H9 (cell line): ENCODE measurements around the gene ATP6AP1. TPM values are rescaled to one million over a fixed set of nuclear protein-coding genes. Genes with fewer than 3 reads are reported as not detected.

Source experiments
- DNase-seq: peaks from one replicate; pipeline ENCODE4 v3.0.0-alpha.2; 2017
- H2AFZ ChIP-seq: one replicate; pipeline ENCODE4 v1.6.1; 2013; ENCODE audit warnings: mild to moderate bottlenecking, low read length, control low read depth, moderate library complexity
- H2AK5ac ChIP-seq: 2 replicates; pipeline ENCODE4 v1.6.1; 2013; ENCODE audit warnings: low read length, control low read depth, mixed read lengths; ENCODE audit not compliant: insufficient read length
- H2BK120ac ChIP-seq: one replicate; pipeline ENCODE4 v1.6.1; 2013; ENCODE audit warnings: low read depth, mild to moderate bottlenecking, low read length, control low read depth, inconsistent platforms; ENCODE audit not compliant: poor library complexity, severe bottlenecking
- H2BK12ac ChIP-seq: 2 replicates; pipeline ENCODE4 v1.6.1; 2013; ENCODE audit warnings: low read length, control low read depth, mixed read lengths, low read depth; ENCODE audit not compliant: insufficient read length
- H2BK15ac ChIP-seq: 2 replicates; pipeline ENCODE4 v1.6.1; 2013; ENCODE audit warnings: low read depth, low read length, control low read depth
- H2BK20ac ChIP-seq: one replicate; pipeline ENCODE4 v1.6.1; 2013; ENCODE audit warnings: low read depth, mild to moderate bottlenecking, low read length, control low read depth, inconsistent platforms; ENCODE audit not compliant: poor library complexity, severe bottlenecking
- H2BK5ac ChIP-seq: 2 replicates; pipeline ENCODE4 v1.6.1; 2013; ENCODE audit warnings: low read length, control low read depth, mixed read lengths; ENCODE audit not compliant: insufficient read length
- H3K14ac ChIP-seq: 2 replicates; pipeline ENCODE4 v1.6.1; 2013; ENCODE audit warnings: low read length, control low read depth; ENCODE audit not compliant: insufficient read depth
- H3K18ac ChIP-seq: 2 replicates; pipeline ENCODE4 v1.6.1; 2013; ENCODE audit warnings: low read depth, mild to moderate bottlenecking, mixed read lengths, low read length, control low read depth; ENCODE audit not compliant: insufficient read length
- H3K23ac ChIP-seq: 2 replicates; pipeline ENCODE4 v1.6.1; 2013; ENCODE audit warnings: low read length, control low read depth, mixed read lengths, low read depth; ENCODE audit not compliant: insufficient read length
- H3K23me2 ChIP-seq: 2 replicates; pipeline ENCODE4 v1.6.1; 2013; ENCODE audit warnings: low read depth, mild to moderate bottlenecking, mixed read lengths, low read length, control low read depth; ENCODE audit not compliant: insufficient read length, poor library complexity, severe bottlenecking
- H3K27ac ChIP-seq: 2 replicates; pipeline ENCODE4 v1.5.1; 2013; ENCODE audit warnings: low read length, control low read depth, mixed read lengths, low read depth; ENCODE audit not compliant: insufficient read length
- H3K27me3 ChIP-seq: 2 replicates; pipeline ENCODE4 v1.6.1; 2013; ENCODE audit warnings: low read length, control low read depth, inconsistent platforms; ENCODE audit not compliant: insufficient read depth
- H3K4ac ChIP-seq: 2 replicates; pipeline ENCODE4 v1.6.1; 2013; ENCODE audit warnings: low read depth, mild to moderate bottlenecking, control low read depth, inconsistent platforms, low read length, moderate library complexity
- H3K4me1 ChIP-seq: 2 replicates; pipeline ENCODE4 v1.6.1; 2013; ENCODE audit warnings: low read length, control low read depth, inconsistent platforms; ENCODE audit not compliant: insufficient read depth
- H3K4me2 ChIP-seq: 2 replicates; pipeline ENCODE4 v1.6.1; 2013; ENCODE audit warnings: low read length, control low read depth, mixed read lengths; ENCODE audit not compliant: insufficient read length, insufficient read depth
- H3K56ac ChIP-seq: 2 replicates; pipeline ENCODE4 v1.6.1; 2013; ENCODE audit warnings: low read depth, mild to moderate bottlenecking, mixed read lengths, low read length, control low read depth; ENCODE audit not compliant: insufficient read length
- H3K79me1 ChIP-seq: 2 replicates; pipeline ENCODE4 v1.6.1; 2013; ENCODE audit warnings: low read depth, mild to moderate bottlenecking, moderate library complexity, low read length, control low read depth, inconsistent platforms; ENCODE audit not compliant: insufficient read depth, poor library complexity, severe bottlenecking
- H3K79me2 ChIP-seq: 2 replicates; pipeline ENCODE4 v1.6.1; 2013; ENCODE audit warnings: low read length, control low read depth, inconsistent platforms; ENCODE audit not compliant: insufficient read depth
- H3K9ac ChIP-seq: 2 replicates; pipeline ENCODE4 v1.6.1; 2013; ENCODE audit warnings: low read length, control low read depth, mixed read lengths; ENCODE audit not compliant: insufficient read length; ENCODE audit errors: extremely low read depth
- H3K9me3 ChIP-seq: one replicate; pipeline ENCODE4 v1.6.1; 2013; ENCODE audit warnings: low read depth, low read length, inconsistent platforms; ENCODE audit not compliant: control insufficient read depth
- H3T11ph ChIP-seq: one replicate; pipeline ENCODE4 v1.6.1; 2013; ENCODE audit warnings: mild to moderate bottlenecking, low read length, control low read depth, inconsistent platforms
- H4K20me1 ChIP-seq: one replicate; pipeline ENCODE4 v1.6.1; 2013; ENCODE audit not compliant: control insufficient read depth, insufficient read length, insufficient read depth
- H4K5ac ChIP-seq: 2 replicates; pipeline ENCODE4 v1.6.1; 2013; ENCODE audit warnings: low read depth, mild to moderate bottlenecking, mixed read lengths, low read length, control low read depth; ENCODE audit not compliant: insufficient read length
- H4K8ac ChIP-seq: replicated peaks from 2 replicates; pipeline ENCODE4 v1.6.1; 2013; ENCODE audit warnings: low read length, control low read depth, mixed read lengths, low read depth; ENCODE audit not compliant: insufficient read length
- H4K91ac ChIP-seq: 2 replicates; pipeline ENCODE4 v1.6.1; 2013; ENCODE audit warnings: low read depth, mild to moderate bottlenecking, moderate library complexity, mixed read lengths, low read length, control low read depth; ENCODE audit not compliant: insufficient read length
- H3K27ac Mint-ChIP-seq, 3 experiments: 2 replicates in 2 of 3; 3 replicates in 1 of 3; pipeline ENCODE4 v1.8.0; 2020 to 2021; ENCODE audit warnings: mixed read lengths in 3 of 3, mild to moderate bottlenecking in 1 of 3, moderate library complexity in 1 of 3
- H3K27me3 Mint-ChIP-seq: 2 replicates; pipeline ENCODE4 v1.8.0; 2021; ENCODE audit warnings: low read depth, mild to moderate bottlenecking, moderate library complexity, mixed read lengths
- H3K36me3 Mint-ChIP-seq, 3 experiments: 2 replicates in 2 of 3; 3 replicates in 1 of 3; pipeline ENCODE4 v1.8.0; 2020 to 2021; ENCODE audit warnings: low read depth in 3 of 3, mixed read lengths in 3 of 3; ENCODE audit not compliant: insufficient read depth in 1 of 3
- H3K4me1 Mint-ChIP-seq, 2 experiments: 2 replicates each; pipeline ENCODE4 v1.8.0; 2020; ENCODE audit warnings: mixed read lengths in 2 of 2
- H3K4me3 Mint-ChIP-seq, 2 experiments: 2 replicates in 1 of 2; 3 replicates in 1 of 2; pipeline ENCODE4 v1.8.0; 2020 to 2021; ENCODE audit warnings: mild to moderate bottlenecking in 2 of 2, mixed read lengths in 2 of 2, moderate library complexity in 1 of 2
- H3K9me3 Mint-ChIP-seq, 2 experiments: 2 replicates in 1 of 2; 3 replicates in 1 of 2; pipeline ENCODE4 v1.8.0; 2020; ENCODE audit warnings: mild to moderate bottlenecking in 2 of 2, mixed read lengths in 2 of 2, moderate library complexity in 1 of 2
- WGBS: extraction: QIAGEN DNeasy Blood & Tissue Kit; methylation state at CpG from one replicate; pipeline ENCODE4 v1.1.7; 2013; ENCODE audit warnings: missing lambda C conversion rate, low lambda C conversion rate, mixed read lengths; ENCODE audit not compliant: insufficient read length; ENCODE audit errors: extremely low coverage; 5-methylcytosine and 5-hydroxymethylcytosine counted together
- total RNA-seq: library from RNA; stranded (reverse); gene quantifications from 2 replicates; pipeline ENCODE4 v1.2.1, GENCODE V29; 2021
- TF ChIP-seq, protein P1 (sequence below): fragments of 200-600 bp; sonication (generic); conservative IDR thresholded peaks from 3 replicates; pipeline ENCODE4 v1.8.0; 2021; ENCODE audit warnings: antibody characterized with exemption, mild to moderate bottlenecking

Gene ATP6AP1
- total RNA-seq, 1 experiment from 2014 or later: 45.6 TPM

DNA sequence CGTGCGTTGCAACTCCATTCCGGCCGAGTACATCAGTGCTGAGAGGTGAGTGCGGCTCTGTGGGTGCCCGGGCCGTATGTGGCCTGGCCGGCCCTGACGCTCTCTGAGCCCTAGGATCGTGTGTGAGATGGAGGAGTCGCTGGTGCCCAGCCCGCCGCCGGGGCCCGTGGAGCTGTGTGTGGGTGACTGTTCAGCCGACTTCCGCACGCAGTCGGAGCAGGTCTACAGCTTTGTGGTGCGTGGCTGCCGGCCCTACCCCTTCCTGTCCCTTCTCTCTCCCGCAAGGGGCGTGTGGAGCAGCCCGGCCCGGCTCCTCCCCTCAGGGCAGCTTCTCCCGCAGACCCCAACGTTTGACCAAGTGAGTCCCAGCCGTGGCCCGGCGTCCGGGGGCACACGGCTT, 37.6 kb downstream of the ATP6AP1 start:
- no peak overlapping the region for H2AFZ ChIP-seq
- peaks cover 22 to 57% (median 55%) of the 10 kb centered on the region in 3 experiments for H3K36me3 Mint-ChIP-seq
- H3K27ac ChIP-seq: no peak overlapping the region
- H2AK5ac ChIP-seq: no peak overlapping the region
- peaks cover 51 to 84% of the 10 kb centered on the region in 2 experiments for H3K9me3 Mint-ChIP-seq
- H2BK20ac ChIP-seq: no peak overlapping the region
- H3K27ac Mint-ChIP-seq: no peak overlapping the region
- H3K4me1 Mint-ChIP-seq: no peaks in the 10 kb centered on the region
- H3K23ac ChIP-seq: no peak overlapping the region
- H3K27me3 Mint-ChIP-seq: no peaks in the 10 kb centered on the region; the same call in 1 of the 2 replicates
- peaks cover 27% of the 10 kb centered on the region for H3K9me3 ChIP-seq
- no CpG with 5 or more reads among the region's 32 CpGs for WGBS
- no peak overlapping the region for H4K91ac ChIP-seq
- DNase-seq: no peak
- H3K79me1 ChIP-seq: no peaks in the 10 kb centered on the region
- no peaks in the 10 kb centered on the region for H4K20me1 ChIP-seq
- H3K4me1 ChIP-seq: no peaks in the 10 kb centered on the region
- no peak overlapping the region for H2BK15ac ChIP-seq
- no peaks in the 10 kb centered on the region for H3K23me2 ChIP-seq
- H2BK120ac ChIP-seq: no peak overlapping the region
- H4K5ac ChIP-seq: no peak overlapping the region
- no peak overlapping the region for H2BK5ac ChIP-seq
- no peak overlapping the region for H3K4me3 Mint-ChIP-seq
- H3K4me2 ChIP-seq: no peak overlapping the region
- H3K14ac ChIP-seq: no peak overlapping the region
- H3K27me3 ChIP-seq: no peaks in the 10 kb centered on the region
- H3K9ac ChIP-seq: no peak overlapping the region
- H3K56ac ChIP-seq: no peak overlapping the region
- H4K8ac ChIP-seq: no peak overlapping the region
- no peak overlapping the region for H3K4ac ChIP-seq
- H3K18ac ChIP-seq: no peak overlapping the region
- no peaks in the 10 kb centered on the region for H3K79me2 ChIP-seq
- no peak overlapping the region for H2BK12ac ChIP-seq
- TF ChIP-seq, protein P1, sequence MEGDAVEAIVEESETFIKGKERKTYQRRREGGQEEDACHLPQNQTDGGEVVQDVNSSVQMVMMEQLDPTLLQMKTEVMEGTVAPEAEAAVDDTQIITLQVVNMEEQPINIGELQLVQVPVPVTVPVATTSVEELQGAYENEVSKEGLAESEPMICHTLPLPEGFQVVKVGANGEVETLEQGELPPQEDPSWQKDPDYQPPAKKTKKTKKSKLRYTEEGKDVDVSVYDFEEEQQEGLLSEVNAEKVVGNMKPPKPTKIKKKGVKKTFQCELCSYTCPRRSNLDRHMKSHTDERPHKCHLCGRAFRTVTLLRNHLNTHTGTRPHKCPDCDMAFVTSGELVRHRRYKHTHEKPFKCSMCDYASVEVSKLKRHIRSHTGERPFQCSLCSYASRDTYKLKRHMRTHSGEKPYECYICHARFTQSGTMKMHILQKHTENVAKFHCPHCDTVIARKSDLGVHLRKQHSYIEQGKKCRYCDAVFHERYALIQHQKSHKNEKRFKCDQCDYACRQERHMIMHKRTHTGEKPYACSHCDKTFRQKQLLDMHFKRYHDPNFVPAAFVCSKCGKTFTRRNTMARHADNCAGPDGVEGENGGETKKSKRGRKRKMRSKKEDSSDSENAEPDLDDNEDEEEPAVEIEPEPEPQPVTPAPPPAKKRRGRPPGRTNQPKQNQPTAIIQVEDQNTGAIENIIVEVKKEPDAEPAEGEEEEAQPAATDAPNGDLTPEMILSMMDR: no peak
- no peak overlapping the region for H3T11ph ChIP-seq
